GM10248 (cell line): ENCODE measurements around the gene SNTB2.
"Not testable (repeated sequence)": the region's sequence is repeated elsewhere in the genome, so short reads cannot be mapped to it uniquely, and the experiment has no call there.

Experiments
- CTCF ChIA-PET: fragments of 300-600 bp; sonication (Branson Sonifier 250); formaldehyde crosslinking; extraction: SDS; loops from one replicate; lab custom pipeline; 2021; ENCODE audit warnings: antibody characterized with exemption; lab: Yijun Ruan, JAX
- POLR2A ChIA-PET: fragments of 350-650 bp; sonication (Branson Sonifier 250); formaldehyde crosslinking; extraction: SDS; loops from one replicate; lab custom pipeline; 2020; ENCODE audit warnings: antibody characterized with exemption; lab: Yijun Ruan, JAX
- DNase-seq: peaks from one replicate; pipeline ENCODE4 v3.0.0; 2012; ENCODE audit errors: extremely low spot score
- CTCF ChIP-seq: IDR thresholded peaks from 2 replicates; pipeline ENCODE4 v1.5.1; 2012; ENCODE audit warnings: mild to moderate bottlenecking, low read depth; ENCODE audit errors: extremely low read depth, missing control alignments, control extremely low read depth

The SNTB2 gene

GRCh38 chr16:69293401-69293800 lies 106.4 kb downstream of the SNTB2 start:
- ChIA-PET POLR2A (no interaction called here), CTCF (interaction anchor here (1.1 kb wide), 1 partner anchor 151 kb away, joined by 3 read pairs; no protein-coding TSS in a partner anchor)
- no peak for TF ChIP-seq CTCF
- no peak for DNase-seq

- no peak for TF ChIP-seq CTCF
- no peak for DNase-seq
- ChIA-PET POLR2A (no interaction called here), CTCF (interaction anchor here (3.2 kb wide), 1 partner anchor 8 kb away, joined by 11 read pairs; no protein-coding TSS in a partner anchor)
Measured at GRCh38 chr16:69294051-69294450, 107.1 kb downstream of the SNTB2 start.

- POLR2A ChIA-PET, DNase-seq: not testable (repeated sequence)
- CTCF ChIA-PET = interaction anchor here (1.3 to 3.2 kb wide), 2 partner anchors 11 to 29 kb away, joined by 3 to 11 read pairs; no protein-coding TSS in a partner anchor
Measured at GRCh38 chr16:69296771-69297170, 109.8 kb downstream of the SNTB2 start.

- no peak for TF ChIP-seq CTCF
- DNase-seq = no peak
- POLR2A ChIA-PET = no interaction called here
- CTCF ChIA-PET = no interaction called here
Measured at GRCh38 chr16:69298261-69298660, 111.3 kb downstream of the SNTB2 start.

GRCh38 chr16:69301187-69301586 lies 114.2 kb downstream of the SNTB2 start:
- no peak for TF ChIP-seq CTCF
- ChIA-PET CTCF (interaction anchor here (0.6 to 2.9 kb wide), 5 partner anchors 9 to 134 kb away, joined by 3 to 8 read pairs (median 5); no protein-coding TSS in a partner anchor), POLR2A (no interaction called here)
- DNase-seq = no peak

- TF ChIP-seq CTCF = no peak
- no peak for DNase-seq
- POLR2A ChIA-PET = no interaction called here
- CTCF ChIA-PET = interaction anchor here (1.0 to 2.9 kb wide), 5 partner anchors 10 to 151 kb away, joined by 3 to 8 read pairs (median 5); no protein-coding TSS in a partner anchor
Measured at GRCh38 chr16:69301861-69302260, 114.9 kb downstream of the SNTB2 start.

GRCh38 chr16:69302301-69302700 lies 115.3 kb downstream of the SNTB2 start:
- DNase-seq = no peak
- POLR2A ChIA-PET = no interaction called here
- CTCF ChIA-PET = interaction anchor here (1.0 to 2.9 kb wide), 5 partner anchors 10 to 152 kb away, joined by 3 to 8 read pairs (median 5); no protein-coding TSS in a partner anchor
- TF ChIP-seq CTCF = no peak
